ENCODE measurements around the gene RGS13. TPM values are rescaled to one million over a fixed set of nuclear protein-coding genes. Genes with fewer than 3 reads are reported as not detected.
A peak's percentile ranks its signal among the peaks of the same experiment; 100 is the strongest.

Gene RGS13
- total RNA-seq, 1 donor from 2014 or later, result 0.62 TPM

DNA sequence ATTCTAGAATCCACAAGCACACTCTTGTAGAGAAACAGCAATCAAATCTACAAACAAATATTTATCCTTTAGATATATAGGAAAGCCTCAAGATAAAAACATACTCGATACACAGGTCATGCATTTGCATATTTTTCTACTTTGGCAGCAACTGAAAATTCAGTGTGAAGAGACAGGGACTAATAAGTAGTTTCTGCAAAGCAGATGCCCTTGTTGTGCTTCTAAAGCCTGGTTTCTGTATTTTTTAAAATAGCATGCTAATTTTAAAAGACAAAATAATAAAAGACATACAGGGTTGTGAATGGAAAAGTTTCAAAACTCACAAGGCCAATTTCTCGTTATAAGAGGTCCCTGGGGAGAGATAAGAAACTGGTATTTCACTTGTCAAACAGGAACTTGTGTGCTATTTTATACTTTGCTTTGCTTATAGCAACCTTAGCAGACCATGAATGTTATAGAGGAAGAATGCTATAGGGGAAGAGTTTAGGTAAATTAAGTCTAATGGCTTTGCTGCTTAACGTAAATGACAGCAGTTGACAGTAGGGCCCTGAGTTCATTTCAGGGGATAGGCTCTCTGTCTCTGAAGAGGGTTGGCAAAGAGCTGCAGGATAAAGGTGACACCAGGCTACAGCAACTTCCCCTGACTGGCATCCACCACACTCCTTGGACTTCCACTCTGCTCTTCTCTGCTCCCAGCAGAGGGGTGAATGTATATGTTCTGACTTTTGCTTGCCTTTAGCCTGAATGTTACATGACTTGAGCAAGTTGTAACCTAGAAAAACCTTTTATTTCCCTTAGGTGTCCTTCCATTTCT lies 9.4 kb upstream of the RGS13 start:
- no peak for DNase-seq (ENCODE audit: low read depth)

DNA sequence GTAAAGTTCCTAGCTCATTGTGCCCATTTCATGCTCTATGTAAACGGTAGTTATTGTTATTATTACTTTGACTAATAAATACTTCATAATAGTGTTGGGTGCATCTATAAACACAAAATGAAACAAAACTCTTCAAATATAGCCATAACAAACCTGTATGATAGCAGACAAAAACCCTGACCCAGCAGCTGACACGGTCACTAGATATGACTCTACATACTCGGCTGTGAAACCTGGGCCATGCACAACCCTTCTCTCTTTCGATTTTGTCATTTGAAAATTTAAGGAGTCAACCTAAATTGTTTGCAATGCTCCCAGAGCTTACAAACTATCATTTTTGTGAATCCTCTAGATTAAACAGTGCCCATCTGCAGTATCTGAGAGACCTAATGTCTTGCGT lies 8.0 kb upstream of the RGS13 start:
- no peak for DNase-seq (ENCODE audit: low read depth)

DNA sequence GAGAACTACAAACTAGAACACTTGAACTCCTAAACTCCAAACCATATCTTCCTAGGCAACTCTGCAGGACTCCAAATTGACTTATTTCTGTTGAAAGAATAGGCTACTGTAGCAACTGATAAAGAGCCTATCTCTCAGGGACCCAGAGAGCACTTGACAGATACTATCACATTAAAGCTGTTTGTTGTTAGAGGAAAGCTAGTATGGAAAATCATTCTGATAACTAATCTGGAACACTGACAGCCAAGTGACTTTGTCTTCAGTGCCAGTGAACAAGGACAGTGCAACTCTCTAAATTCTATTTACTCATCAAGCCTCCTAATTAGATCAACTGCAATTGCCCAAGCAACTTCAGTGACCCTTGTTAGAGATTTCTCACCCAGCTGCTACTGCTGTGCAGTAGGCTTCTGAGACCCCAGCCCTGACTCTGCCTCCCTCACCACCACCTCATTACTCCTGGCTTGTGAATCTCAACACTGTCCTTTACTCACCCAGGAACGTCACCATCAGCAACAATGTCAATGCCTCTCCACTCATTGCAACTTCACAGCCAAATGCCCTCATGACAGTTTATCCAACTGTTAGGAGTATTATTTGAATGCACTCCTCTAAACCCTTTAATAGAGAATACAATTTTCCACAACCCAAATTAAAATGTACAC lies 7.4 kb upstream of the RGS13 start:
- no peak for DNase-seq (ENCODE audit: low read depth)

GRCh38 chr1:192629612-192630011 lies 6.3 kb upstream of the RGS13 start:
- DNase-seq (ENCODE audit: low read depth), result no peak

DNA sequence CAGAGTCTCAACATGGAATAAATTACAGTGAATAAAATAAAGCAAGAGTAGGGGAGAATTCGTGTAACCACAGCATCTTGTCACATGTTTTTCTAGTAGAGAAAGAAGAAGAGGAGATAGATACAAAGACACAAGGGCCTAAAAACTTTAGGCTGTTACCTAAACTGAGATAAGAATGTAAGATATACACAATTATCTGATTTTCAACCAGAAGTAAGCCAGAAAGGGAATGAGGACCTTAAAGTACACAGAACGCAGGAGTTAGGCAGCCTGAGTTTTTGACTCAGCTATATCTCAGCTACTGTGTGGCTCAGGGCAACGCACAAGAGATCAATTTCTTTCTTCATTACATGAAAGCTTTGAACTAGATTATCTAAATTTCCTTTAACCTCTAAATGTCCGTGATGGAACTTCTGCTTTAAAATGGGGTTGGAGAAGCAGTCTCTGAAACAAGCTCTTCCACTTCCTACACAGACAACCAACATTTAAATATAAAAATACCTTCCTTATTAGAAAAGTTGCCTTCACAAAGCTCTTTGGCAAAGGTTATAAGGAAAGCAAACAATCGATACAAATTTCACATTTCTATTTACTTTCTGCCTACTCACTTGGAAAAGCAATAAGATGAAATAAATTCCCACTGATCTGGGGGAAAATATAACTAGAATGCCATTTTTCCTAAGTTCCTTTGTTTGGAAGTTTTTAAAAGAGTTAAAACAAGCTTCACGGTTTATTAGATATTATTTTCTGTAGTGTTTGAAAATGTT lies 5.2 kb upstream of the RGS13 start:
- no peak for DNase-seq (ENCODE audit: low read depth)

DNA sequence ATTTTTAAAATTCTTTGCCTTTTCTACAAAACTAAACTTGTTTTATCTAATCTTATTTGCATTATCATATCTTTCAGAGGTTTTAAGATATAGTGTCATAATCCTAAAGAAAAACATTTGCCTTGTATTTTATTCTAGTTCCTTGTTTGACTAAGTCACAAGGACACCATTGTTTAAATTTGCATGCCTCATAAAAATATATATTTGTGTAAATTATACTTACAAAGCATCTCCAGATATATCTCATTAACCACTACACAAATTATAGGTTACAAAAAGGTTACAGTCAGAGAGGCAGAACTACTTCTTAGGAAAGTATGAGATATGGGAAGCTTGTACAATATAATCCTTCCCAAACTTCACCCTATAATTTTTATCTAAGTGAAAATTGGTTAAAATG lies 4.2 kb upstream of the RGS13 start:
- DNase-seq (ENCODE audit: low read depth), result no peak

GRCh38 chr1:192632188-192632587 lies 3.8 kb upstream of the RGS13 start:
- DNase-seq (ENCODE audit: low read depth), result no peak

DNA sequence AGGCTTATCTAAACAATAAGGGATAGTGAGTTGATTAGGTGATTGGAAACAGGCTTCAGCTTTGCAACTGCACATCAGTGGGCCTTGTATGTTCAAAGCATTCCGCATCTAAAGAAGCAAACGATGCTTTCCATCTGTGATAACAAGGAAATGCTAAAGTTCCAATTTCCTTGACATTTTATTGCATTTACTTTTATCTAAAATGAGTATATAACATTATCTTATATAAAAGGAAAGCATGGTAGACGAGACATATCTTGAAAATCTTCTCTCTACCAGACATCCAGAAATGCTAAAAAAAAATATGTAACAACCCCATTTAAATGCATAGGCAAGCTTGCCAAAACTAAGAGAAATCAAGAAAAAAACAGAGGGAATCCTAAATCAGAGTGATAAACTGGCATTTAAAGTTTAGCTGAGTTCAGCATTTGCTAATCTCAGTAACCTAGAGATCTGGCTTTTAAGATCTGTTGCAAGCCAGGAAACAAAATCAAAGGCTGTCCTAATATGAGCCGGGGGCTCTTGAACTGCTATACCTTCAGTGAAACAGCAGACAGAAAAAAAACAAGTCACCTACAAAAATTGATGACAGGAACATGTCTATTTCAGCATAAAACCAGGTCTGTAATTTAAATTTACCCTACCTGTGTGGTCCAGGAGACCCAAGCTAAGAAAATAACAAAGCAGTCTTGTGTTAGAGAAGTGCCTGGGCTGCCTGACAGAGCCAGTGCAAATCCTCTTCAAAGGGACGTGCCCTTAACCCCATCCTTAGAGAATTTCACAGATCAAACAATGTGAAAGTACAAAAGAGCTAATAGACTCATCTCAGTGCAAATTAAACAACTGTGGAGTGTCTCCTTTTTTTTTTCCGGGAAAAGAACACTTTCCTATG lies 3.1 kb upstream of the RGS13 start:
- DNase-seq (ENCODE audit: low read depth), result no peak

GRCh38 chr1:192633533-192634253 lies 2.3 kb upstream of the RGS13 start:
- no peak for DNase-seq (ENCODE audit: low read depth)

DNA sequence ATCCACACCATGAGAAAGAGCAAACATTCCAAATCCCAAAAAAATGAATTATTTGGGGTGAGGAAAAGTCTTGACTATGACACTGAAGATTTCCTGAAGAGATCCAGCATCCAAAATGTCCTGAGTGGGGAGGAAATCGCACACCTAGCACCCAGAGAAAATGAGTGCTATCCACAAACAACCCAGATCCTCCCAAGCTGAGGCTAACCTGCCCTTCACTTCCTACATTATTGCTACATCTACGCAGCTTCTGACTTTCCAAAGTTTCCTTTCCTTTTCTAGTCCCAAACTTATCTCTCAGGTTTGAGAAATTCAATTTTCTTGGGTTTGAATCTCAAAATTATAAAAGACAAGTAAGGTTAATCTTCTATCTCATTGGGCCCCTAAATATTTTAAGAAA lies 906 bp upstream of the RGS13 start:
- DNase-seq (ENCODE audit: low read depth), result no peak

- DNase-seq (ENCODE audit: low read depth), result no peak
These were observed 3.8 kb downstream of the RGS13 start for GRCh38 chr1:192639607-192640368.

DNA sequence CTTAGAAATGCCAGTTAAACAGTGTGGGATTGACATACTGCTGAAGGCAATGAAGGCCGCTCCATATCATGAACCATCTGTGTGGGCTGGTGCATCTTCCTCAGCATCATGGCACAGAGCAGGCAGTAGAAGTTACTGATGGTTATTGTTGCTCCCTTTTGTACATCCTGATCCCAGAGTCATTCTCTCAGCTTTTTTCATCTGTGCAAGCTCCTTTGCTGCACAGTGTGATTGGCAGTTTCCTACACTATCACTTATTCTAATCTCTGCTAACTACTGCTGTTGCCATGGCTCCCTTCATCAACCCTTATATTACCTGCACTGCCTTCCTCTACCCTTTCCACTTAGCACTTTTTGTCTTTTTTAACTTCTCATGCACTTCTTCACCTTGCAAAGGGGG lies 16.2 kb downstream of the RGS13 start:
- no peak for DNase-seq (ENCODE audit: low read depth)

- no peak for DNase-seq (ENCODE audit: low read depth)
These were observed 18.2 kb downstream of the RGS13 start for GRCh38 chr1:192654120-192654519.

- peak; percentile 60 for DNase-seq (ENCODE audit: low read depth)
These were observed 18.8 kb downstream of the RGS13 start for GRCh38 chr1:192654591-192655251.

GRCh38 chr1:192657760-192658159 lies 21.8 kb downstream of the RGS13 start:
- DNase-seq (ENCODE audit: low read depth), result no peak

GRCh38 chr1:192658255-192658654 lies 22.3 kb downstream of the RGS13 start:
- no peak for DNase-seq (ENCODE audit: low read depth)

DNA sequence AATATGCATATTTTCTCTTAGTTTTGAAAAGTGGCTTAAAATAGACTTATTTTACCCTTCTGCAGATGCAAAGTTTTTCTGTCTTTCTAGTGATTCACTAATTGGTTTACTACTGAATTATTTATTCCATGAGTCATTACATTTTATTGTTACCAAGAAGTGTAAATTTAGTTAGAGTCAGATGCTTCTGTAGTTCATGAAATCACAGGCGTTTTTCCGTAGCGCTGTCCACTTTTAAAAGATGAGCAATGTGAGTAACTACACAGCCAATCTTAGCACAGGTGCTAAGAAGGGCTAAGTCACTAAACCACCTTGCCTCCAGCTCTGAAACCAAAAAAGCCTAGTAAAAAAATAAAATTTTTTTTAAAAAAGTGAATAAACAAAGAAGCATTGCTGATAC lies 24.7 kb downstream of the RGS13 start:
- no peak for DNase-seq (ENCODE audit: low read depth)

- no peak for DNase-seq (ENCODE audit: low read depth)
These were observed 32.5 kb downstream of the RGS13 start for GRCh38 chr1:192668409-192668983.

DNA sequence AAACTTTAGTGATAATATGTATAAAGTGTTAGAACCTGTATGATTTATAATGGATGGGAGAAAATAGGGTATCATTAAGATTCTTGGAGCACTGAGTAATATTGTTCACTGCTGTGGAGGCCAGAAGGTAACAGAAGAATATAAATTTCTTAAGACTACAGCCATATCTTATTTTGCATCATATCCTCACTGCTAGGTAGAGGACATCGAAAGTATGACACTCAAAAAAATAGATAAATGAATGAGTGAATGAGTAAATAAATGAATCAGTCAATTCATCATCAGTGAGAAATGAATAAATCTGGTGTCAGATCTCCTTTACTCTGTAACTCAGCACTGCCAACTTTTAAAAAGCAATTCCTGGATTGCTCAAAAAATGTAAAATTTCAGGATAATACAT lies 33.2 kb downstream of the RGS13 start:
- no peak for DNase-seq (ENCODE audit: low read depth)
